IPS DF 6.9 (cell line): Measurements from ENCODE around the gene AMD1.
"Not testable (repeated sequence)": the region's sequence is repeated elsewhere in the genome, so short reads cannot be mapped to it uniquely, and the experiment has no call there.

Experiments used
- DNase-seq: peaks from one replicate; pipeline ENCODE4 v3.0.0-alpha.2; 2013; ENCODE audit warnings: low read depth, low spot score
- H3K27ac ChIP-seq: one replicate; pipeline ENCODE4 v1.5.1; 2013; ENCODE audit warnings: low read length, control low read depth
- H3K27me3 ChIP-seq: 2 replicates; pipeline ENCODE4 v1.6.1; 2013; ENCODE audit warnings: mild to moderate bottlenecking, low read length; ENCODE audit not compliant: control insufficient read depth, insufficient read depth
- H3K36me3 ChIP-seq: 2 replicates; pipeline ENCODE4 v1.6.1; 2013; ENCODE audit warnings: low read length; ENCODE audit not compliant: control insufficient read depth, insufficient read depth
- H3K4me1 ChIP-seq: 2 replicates; pipeline ENCODE4 v1.6.1; 2013; ENCODE audit warnings: low read length; ENCODE audit not compliant: control insufficient read depth, insufficient read depth
- H3K4me3 ChIP-seq: 2 replicates; pipeline ENCODE4 v1.5.1; 2013; ENCODE audit warnings: mild to moderate bottlenecking, low read length
- H3K9me3 ChIP-seq: 2 replicates; pipeline ENCODE4 v1.6.1; 2013; ENCODE audit warnings: low read length, inconsistent platforms; ENCODE audit not compliant: control insufficient read depth, insufficient read depth
- WGBS: extraction: QIAGEN DNeasy Blood & Tissue Kit; methylation state at CpG from one replicate; pipeline ENCODE4 v1.1.7; 2013; ENCODE audit warnings: mixed read lengths, missing lambda C conversion rate; ENCODE audit not compliant: insufficient read length, insufficient coverage; 5-methylcytosine and 5-hydroxymethylcytosine counted together

Gene AMD1

DNA sequence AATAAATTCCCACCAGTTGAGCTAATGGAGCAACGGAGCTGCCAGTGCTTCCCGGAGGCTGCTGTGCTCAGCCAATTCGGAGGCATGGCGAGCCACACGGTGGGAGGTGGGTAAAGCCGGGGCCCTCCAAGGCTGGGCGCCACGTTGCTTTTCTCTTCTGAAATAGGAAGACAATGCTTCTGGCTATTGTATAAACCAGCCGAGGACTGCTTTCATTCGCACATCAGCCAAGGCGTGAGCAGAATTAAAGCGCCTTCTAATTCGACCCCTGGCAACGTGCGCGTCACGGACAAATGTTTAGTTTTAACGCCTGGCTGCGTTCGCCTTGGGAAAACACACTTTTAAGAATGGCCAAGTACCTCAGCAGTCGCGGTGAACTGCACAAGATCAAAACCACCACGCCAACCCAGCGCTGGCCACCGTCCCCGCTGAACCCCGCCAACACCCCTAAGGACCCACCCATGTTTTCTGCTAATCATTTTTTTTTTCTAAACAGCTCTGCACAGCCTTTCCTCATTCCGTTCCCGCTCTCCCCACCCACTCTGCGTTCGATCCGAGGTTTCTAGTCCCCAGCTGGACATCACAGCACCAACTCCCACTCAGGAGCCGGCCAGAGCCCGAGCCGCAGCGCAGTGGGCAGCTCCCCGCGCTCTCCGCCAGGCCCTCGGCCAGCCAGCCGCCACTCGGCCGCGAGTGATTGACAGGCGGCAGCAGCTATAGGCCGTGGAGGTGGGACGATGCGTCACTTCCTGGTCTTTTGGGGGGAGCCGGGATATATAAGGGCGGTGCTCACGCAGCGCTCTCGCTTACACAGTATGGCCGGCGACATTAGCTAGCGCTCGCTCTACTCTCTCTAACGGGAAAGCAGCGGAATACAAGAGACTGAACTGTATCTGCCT is at the start of gene AMD1:
AMD1 (plus strand) TSS at position 805 of the 899 bp plus-strand sequence. CDS start 321 bp downstream, outside the sequence.
- H3K27me3 ChIP-seq, result no peaks in the 10 kb centered on the region
- H3K27ac ChIP-seq, result no peak within 1 kb of the TSS
- no peaks in the 10 kb centered on the region for H3K9me3 ChIP-seq
- H3K4me3 ChIP-seq, result peak within 1 kb of the TSS; percentile 100
- no CpG with 5 or more reads among the region's 59 CpGs for WGBS
- DNase-seq, result peak; percentile 96
- H3K4me1 ChIP-seq, result no peaks in the 10 kb centered on the region
- H3K36me3 ChIP-seq, result no peaks in the 10 kb centered on the region

DNA sequence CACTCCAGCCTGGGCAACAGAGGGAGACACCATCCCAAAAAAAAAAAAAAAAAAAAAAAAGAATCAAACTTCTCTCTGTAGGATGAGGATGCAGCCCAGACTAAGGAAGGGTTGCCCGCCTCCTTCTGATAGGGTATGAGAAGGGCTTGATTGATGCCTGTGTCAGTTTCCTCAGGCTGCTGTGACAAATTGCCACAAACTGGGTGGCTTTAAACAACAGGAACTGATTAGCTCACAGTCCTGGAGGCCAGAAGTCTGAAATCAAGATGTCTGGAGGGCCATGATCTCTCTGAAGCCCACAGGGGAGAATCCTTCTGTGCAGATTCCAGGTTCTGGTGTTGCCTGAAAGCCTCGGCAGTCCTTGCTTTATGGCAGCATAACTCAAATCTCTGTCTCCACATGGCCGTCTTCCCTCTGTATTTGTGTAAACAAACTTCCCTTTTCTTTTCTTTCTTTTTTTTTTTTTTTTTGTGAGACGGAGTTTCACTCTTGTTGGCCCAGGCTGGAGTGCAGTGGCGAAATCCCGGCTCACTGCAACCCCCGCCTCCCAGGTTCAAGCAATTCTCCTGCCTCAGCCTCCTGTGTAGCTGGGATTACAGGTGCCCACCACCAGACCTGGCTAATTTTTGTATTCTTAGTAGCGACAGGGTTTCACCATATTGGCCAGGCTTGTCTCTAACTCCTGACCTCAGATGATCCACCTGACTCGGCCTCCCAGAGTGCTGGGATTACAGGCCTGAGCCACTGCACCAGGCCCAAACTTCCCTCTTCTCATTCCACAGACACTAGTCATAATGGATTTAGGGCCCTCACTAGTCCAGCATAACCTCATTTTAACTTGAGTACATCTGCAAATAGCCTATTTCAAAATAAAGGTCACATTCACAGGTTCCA is 48.1 kb upstream of the AMD1 start:
- Histone ChIP-seq H3K9me3 (no peaks in the 10 kb centered on the region), H3K27me3 (no peaks in the 10 kb centered on the region), H3K27ac (no peak overlapping the region), H3K4me3 (no peak overlapping the region), H3K36me3 (no peaks in the 10 kb centered on the region), H3K4me1 (no peaks in the 10 kb centered on the region)
- DNase-seq, result no peak
- WGBS, result no CpG with 5 or more reads among the region's 9 CpGs

DNA sequence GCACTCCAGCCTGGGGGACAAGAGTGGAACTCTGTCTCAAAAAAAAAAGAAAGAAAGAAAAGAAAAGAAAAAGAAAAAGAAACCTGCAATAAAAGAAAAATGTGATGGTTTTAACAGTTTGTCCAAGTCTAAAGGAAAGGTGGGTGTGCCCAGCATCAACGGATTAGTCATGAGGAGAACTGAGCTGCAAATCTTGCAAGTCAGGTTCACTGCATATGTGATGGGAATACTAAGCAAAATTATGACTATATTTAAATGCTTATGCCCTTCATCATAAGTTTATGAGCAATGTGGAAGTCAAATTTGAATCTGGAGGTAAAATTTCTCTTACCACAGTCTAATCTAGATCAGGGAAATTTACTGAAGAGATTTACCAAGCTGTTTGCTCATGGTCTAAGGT is 46.2 kb upstream of the AMD1 start:
- no peak overlapping the region for H3K4me3 ChIP-seq
- WGBS, result no CpG with 5 or more reads among the region's 1 CpG
- H3K4me1 ChIP-seq, result no peaks in the 10 kb centered on the region
- no peaks in the 10 kb centered on the region for H3K9me3 ChIP-seq
- DNase-seq, result no peak
- no peaks in the 10 kb centered on the region for H3K27me3 ChIP-seq
- H3K27ac ChIP-seq, result no peak overlapping the region
- H3K36me3 ChIP-seq, result no peaks in the 10 kb centered on the region

DNA sequence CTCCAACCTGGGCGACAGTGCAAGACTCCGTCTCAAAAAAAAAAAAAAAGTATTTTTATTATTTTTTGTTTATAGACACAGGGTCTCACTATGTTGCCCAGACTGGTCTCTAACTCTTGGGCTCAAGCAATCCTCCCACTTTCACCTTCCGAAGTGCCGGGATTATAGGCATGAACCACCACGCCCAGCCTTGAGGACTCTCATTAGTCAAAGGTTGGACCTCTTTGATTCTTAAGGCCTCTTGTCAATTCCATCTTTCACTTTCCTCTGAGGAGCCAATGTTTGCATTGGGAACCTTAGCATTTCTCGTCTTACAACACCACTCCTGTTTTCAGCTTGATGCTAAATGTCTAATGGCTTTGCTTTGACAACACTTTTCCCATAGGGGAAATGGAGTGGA is 43.2 kb upstream of the AMD1 start:
- H3K27ac ChIP-seq, result no peak overlapping the region
- WGBS, result no CpG with 5 or more reads among the region's 6 CpGs
- DNase-seq, result no peak
- no peak overlapping the region for H3K4me3 ChIP-seq
- no peaks in the 10 kb centered on the region for H3K4me1 ChIP-seq
- H3K27me3 ChIP-seq, result no peaks in the 10 kb centered on the region
- H3K9me3 ChIP-seq, result no peaks in the 10 kb centered on the region
- no peaks in the 10 kb centered on the region for H3K36me3 ChIP-seq

DNA sequence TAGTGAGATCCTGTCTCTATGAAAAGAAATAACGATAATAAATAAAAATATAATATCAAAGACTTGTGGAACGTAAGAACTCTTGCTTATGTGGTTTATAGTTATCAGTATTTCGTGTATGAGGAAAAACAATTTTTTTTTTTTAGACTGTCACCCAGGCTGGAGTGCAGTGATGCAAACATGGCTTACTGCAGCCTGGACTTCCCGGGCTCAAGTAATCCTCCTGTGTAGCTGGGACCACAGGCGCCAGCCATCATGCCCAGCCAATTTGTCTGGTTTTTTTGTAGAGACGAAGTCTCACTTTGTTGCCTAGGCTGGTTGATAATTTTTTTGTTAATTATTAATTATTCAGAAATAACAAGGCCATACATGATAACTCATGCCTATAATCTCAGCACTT is 40.8 kb upstream of the AMD1 start:
- no peak for DNase-seq
- no peak overlapping the region for H3K4me3 ChIP-seq
- no peak overlapping the region for H3K27ac ChIP-seq
- no peaks in the 10 kb centered on the region for H3K27me3 ChIP-seq
- no peaks in the 10 kb centered on the region for H3K4me1 ChIP-seq
- no peaks in the 10 kb centered on the region for H3K9me3 ChIP-seq
- no CpG with 5 or more reads among the region's 6 CpGs for whole genome bisulfite sequencing
- no peaks in the 10 kb centered on the region for H3K36me3 ChIP-seq

DNA sequence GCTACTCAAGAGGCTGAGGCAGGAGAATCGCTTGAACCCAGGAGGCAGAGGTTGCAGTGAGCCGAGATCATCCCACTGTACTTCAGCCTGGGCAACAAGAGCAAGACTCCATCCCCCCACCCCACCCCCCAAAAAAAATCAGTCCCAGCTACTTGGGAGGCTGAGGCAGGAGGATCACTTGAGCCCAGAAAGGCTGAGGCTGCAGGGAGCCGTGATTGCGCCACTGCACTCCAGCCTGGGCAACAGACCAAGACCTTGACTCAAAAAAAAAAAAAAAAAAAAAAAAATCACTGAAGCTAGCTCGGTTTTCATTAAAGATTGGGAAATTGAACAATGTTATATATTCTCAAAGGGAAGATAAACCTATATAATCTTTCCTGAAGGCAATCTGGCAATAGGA is 38.8 kb upstream of the AMD1 start:
- no CpG with 5 or more reads among the region's 5 CpGs for WGBS
- not testable (repeated sequence) for H3K27me3 ChIP-seq, H3K4me1 ChIP-seq, H3K36me3 ChIP-seq, DNase-seq, H3K27ac ChIP-seq, H3K4me3 ChIP-seq, H3K9me3 ChIP-seq

DNA sequence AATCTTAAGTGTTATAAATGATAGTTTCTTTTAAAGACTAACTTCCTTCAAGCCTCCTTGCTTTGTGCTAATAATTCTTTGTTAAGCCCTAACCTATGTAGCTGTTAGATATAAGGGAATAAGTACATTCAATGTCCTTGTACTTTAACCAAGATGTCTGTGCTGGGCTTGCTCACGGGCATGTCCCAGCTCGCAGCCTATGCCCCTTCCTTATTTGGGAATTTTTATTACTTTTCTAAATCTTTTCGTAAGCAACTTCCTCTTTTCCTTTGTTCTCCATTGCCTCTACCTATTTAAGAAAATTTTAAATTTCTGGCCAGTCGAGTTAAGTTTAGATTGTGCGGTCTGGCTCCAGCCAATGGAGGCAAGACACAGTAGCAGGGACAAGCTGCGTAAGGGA is 33.3 kb upstream of the AMD1 start:
- Histone ChIP-seq H3K27me3 (no peaks in the 10 kb centered on the region), H3K4me3 (no peak overlapping the region), H3K4me1 (no peaks in the 10 kb centered on the region), H3K9me3 (no peaks in the 10 kb centered on the region), H3K36me3 (no peaks in the 10 kb centered on the region), H3K27ac (no peak overlapping the region)
- no CpG with 5 or more reads among the region's 6 CpGs for WGBS
- DNase-seq, result no peak

DNA sequence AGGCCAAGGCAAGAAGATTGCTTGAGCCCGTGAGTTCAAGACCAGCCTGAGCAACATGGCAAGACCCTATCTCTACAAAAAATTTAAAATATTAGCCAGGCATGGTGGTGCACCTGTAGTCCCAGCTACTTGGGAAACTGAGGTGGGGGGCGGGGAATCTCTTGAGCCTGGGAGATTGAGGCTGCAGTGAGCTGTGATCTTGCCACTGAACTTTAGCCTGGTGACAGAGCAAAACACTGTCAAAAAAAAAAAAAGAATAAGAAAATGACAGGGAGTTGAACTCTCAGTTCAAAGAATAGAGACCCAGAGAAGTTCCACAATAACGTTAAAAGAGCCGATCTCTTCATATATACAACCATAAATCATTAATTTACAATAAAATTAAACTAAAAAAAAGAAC is 24.8 kb upstream of the AMD1 start:
- H3K9me3 ChIP-seq, result no peaks in the 10 kb centered on the region
- H3K27me3 ChIP-seq, result no peaks in the 10 kb centered on the region
- 100% methylated on average over 2 of the region's 4 CpGs for WGBS
- H3K27ac ChIP-seq, result no peak overlapping the region
- no peaks in the 10 kb centered on the region for H3K36me3 ChIP-seq
- no peak for DNase-seq
- H3K4me3 ChIP-seq, result no peak overlapping the region
- H3K4me1 ChIP-seq, result no peaks in the 10 kb centered on the region

DNA sequence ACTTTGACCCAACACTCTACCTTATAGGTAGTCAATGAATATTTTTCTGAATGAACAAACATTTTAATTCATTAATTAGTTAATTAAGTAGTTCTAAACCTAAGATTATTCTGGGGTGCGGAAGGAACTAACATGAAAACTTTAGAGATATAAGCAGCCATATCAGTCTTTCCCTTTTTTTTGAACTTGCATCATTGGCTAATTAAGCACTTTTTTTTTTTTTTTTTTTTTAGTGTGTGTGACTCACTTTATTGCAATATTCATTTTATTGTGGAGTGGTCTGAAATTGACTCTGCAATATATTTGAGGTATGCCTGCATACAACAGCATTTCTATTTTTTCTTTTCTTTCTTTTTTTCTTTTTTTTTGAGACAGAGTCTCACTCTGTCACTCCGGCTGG is 21.8 kb upstream of the AMD1 start:
- H3K9me3 ChIP-seq, result no peaks in the 10 kb centered on the region
- no peaks in the 10 kb centered on the region for H3K27me3 ChIP-seq
- no CpG with 5 or more reads among the region's 2 CpGs for WGBS
- no peaks in the 10 kb centered on the region for H3K4me1 ChIP-seq
- H3K27ac ChIP-seq, result no peak overlapping the region
- no peak for DNase-seq
- H3K36me3 ChIP-seq, result no peaks in the 10 kb centered on the region
- no peak overlapping the region for H3K4me3 ChIP-seq

DNA sequence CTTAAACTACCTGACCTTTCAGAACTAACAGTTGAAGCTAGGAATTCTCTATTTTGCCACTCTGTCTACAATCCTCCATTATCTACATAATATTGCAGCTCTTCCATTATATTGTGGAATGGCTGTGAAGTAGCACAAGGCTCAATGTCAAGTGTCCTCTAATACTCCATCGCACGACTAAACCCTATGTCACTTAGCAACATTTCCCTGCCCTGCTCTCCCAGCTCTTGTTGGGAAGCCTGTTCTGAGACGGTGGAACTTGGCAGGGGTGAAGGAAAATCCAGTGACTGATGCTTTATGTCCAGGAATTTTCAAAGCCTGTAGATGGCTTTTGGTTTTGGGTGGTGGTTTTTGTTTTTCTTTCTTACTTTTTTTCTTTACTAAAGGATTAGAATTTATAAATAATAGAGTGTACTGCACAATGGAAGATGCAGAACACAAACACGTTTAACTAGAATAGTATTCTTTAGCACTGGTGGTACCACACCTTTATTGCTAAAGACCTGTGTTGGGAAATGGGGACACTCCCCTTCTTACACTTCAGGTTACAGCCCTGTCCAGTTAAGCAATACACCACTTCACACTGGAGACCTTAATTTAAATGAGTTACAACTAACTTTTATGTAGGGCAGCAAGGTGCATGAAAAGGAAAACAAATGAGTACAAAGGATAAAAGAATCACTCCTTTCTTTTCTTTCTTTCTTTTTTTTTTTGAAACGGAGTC is 20.7 kb upstream of the AMD1 start:
- Histone ChIP-seq H3K4me1 (no peaks in the 10 kb centered on the region), H3K27me3 (no peaks in the 10 kb centered on the region), H3K4me3 (no peak overlapping the region), H3K36me3 (no peaks in the 10 kb centered on the region), H3K27ac (no peak overlapping the region), H3K9me3 (no peaks in the 10 kb centered on the region)
- no peak for DNase-seq
- no CpG with 5 or more reads among the region's 5 CpGs for WGBS
